Measurements from ENCODE around the gene VPS25.
A peak's percentile ranks its signal among the peaks of the same experiment; 100 is the strongest.
"Not testable (repeated sequence)": the region's sequence is repeated elsewhere in the genome, so short reads cannot be mapped to it uniquely, and the experiment has no call there.

VPS25 gene

GRCh38 chr17:42773290-42774035 is at the start of gene VPS25:
Gene VPS25, plus strand, starts transcription at chr17:42773449. Its CDS starts 27 bp downstream, at chr17:42773476.
- DNase-seq (ENCODE audit: low spot score): peak; percentile 83

- DNase-seq (ENCODE audit: low spot score): no peak
Observed at GRCh38 chr17:42723636-42724035, 49.6 kb upstream of the VPS25 start.

- no peak for DNase-seq (ENCODE audit: low spot score)
Observed at GRCh38 chr17:42725143-42725542, 48.1 kb upstream of the VPS25 start.

DNA sequence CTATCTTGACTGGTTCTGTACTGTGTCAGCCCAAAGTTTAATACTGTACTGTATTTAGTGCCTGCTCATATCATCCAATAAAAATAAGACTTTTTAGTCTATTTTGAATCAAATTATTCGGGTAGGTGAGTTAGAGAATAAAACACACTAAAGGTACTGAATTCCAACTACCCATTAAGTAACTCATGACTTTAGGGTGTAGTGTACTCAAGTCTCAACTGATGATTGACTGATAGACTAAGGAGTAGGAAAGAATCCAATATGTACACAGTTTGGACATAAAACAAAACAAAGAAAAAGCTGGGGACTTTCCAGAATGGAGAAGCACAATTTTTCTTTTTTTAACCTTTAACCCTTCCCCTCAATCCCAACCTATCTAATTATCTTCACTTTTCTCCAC is 32.5 kb upstream of the VPS25 start:
- DNase-seq (ENCODE audit: low spot score): no peak

DNA sequence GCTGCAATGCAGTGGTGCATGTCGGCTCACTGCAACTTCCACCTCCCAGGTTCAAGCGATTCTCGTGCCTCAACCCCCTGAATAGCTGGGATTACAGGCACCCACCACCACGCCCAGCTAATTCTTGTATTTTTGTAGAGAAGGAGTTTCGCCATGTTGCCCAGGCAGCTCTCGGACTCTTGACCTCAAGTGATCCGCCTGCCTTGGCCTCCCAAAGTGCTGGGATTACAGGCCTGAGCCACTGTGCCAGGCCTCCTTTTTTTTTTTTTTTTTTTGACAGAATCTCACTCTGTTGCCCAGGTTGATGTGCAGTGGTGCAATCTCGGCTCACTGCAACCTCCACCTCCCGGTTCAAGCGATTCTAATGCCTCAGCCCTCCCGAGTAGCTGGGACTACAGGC is 30.3 kb upstream of the VPS25 start:
- DNase-seq (ENCODE audit: low spot score): not testable (repeated sequence)

DNA sequence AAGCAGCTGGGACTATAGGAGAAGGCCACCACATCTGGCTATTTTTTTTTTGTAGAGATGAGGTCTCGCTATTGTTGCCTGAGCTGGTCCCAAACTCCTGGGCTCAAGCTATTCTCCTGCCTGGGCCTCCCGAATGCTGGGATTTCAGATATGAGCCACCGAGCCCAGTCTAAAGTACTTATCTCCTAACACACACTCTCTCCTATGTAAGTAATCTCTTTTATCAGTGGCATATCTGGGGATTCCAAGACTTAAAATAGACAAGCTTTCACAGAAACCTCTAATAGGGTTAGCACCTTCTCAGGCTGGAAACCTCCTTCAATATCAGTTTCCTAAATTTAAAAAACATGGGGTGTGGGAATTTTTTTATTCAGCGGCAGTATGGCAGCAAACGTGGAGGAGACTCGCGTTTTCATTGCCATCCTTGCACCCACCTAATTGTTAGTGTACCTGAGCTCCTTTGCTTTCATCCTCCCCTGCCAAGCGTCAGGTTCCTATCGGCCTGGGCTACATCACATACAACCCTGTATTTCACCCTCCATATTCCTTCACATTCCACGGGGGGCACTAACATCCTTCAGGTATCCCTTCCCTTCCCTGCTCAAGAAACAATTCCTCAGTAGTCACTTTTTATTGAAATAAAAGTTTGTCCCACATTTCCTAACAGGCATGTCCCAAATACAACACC is 29.5 kb upstream of the VPS25 start:
- no peak for DNase-seq (ENCODE audit: low spot score)

GRCh38 chr17:42744283-42744805 is 28.9 kb upstream of the VPS25 start:
- no peak for DNase-seq (ENCODE audit: low spot score)

DNA sequence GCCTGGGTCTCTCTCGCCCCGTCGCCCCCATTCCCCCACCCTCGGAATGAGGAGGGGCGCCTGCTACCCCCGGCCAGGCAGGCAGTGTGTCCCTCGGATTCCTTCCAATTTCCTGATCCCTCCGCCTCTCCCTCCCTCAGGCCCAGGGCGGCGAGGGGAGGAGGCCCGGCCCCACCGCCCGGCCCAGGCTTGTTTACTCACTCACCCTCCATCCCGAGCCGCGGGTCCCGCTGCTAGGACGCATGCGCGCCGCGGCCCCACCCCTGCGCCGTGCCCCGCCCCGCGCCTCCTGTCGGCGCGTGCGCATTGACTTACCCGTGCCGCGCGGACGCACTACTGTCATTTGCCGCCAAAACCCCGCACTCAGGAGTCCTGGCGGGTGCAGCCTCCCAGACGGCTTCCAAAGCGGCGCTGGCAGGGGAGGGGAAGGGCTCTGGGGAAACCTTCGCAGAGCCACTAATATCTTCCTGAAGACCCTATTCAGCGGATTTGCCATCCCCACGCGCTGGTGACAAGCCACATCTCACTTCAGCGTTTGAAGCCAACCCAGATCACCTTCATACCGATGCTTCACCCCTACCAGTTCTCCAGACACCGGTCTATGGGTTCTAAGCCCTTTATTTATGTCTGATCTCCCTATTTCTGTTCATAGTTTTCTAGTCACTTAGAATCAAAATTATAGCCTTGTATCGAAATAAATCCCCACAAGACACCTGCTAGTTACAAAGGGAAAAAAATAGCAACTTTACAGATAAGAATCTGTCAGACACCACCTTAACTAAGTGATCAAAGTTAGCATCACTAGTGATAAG is 28.2 kb upstream of the VPS25 start, which contains the start of gene EZH1:
TSS of gene EZH1 (minus strand) at position 235 of the 812 bp plus-strand sequence. CDS start 16,099 bp downstream, outside the sequence.
- DNase-seq (ENCODE audit: low spot score): peak; percentile 100

- no peak for DNase-seq (ENCODE audit: low spot score)
Observed at GRCh38 chr17:42748202-42748907, 24.9 kb upstream of the VPS25 start.

DNA sequence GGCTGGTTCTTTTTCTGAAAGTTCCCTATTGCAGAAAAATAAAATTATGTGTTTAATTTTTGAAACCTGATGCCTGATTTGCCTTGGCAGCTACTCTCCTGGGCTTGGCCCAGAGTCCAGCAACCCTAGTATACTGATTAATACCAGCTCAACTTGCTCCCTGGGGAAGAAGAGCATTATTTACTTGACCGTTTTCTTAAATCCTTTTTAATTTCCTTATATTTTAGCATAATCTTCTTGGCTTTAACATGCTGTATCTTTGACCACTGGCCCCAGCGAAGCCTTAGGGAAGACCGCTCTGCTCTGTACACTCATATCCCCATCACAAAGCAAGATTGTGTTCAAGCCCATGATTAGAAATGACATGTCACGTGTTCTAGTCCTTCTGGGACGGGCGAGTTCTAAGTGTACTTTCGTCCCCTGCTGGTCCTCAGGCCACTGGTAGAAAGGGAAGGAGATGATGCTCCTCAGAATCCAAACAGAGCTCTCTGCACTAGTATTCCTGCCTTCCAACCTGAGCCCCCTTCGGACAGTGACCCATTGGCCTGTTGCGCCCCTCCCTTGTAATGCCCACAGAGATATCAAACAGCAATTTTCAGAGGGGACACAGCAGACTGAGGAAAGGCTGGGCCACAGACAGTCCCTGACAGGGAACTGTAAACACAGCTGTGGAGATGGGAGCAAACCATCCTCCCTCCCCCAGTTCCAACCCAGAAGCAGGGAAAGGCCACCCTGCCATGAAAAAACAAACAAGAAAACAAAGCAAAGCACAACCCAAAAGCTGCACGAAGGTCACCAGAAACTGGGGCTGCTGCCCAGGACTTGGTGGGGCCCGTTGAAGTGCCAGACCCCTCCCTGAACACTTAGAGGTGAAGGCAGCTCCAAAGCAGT is 24.1 kb upstream of the VPS25 start:
- DNase-seq (ENCODE audit: low spot score): no peak

DNA sequence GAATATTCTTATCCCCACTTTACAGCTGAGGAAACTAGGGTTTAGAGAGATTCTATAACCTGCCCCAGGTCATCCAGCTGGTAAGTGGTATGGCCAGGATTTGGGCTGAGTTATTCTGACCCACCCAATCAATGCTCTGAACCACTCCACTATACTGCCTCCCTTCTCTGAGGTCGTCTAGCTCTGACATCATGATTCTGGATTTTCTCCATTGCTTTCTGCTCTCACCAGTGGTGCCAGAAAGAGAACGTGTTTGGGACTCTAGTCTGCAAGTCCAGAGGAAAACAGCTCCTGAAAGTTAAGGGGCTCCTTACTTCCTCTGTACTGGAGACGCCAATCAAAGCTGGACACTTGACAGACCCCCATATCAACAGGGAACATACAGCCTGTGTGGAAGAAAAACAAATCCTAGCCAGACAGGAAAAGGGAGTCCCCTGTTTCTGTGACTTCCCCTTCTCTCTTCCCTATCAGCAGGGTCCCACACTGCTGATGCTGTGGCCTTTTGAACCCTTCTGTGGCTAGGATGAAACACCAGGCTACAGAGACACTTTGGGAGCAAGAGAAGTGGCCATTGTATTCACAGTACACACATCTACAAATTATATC is 22.4 kb upstream of the VPS25 start:
- no peak for DNase-seq (ENCODE audit: low spot score)

- no peak for DNase-seq (ENCODE audit: low spot score)
Observed at GRCh38 chr17:42751628-42752027, 21.6 kb upstream of the VPS25 start.

DNA sequence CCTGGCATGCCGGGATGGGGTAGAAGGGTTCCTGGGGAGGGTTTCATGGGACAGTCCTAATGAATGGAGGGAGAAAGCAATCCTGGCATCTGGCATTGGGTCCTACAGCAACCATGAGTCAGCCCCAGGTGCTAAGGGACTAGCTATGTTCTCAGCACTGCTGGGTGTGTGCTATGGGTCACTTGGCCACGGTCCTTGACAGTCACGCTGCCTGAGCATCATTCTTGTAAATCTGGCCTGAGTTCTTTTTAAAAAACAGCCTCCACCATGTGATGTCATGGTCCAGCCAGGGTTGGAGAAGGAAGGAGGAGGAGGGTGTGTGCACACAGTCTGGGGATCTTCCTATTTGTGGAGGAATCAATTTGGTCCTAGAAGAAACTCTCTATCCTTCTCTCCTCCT is 18.5 kb upstream of the VPS25 start:
- DNase-seq (ENCODE audit: low spot score): no peak

- no peak for DNase-seq (ENCODE audit: low spot score)
Observed at GRCh38 chr17:42759982-42760651, 13.1 kb upstream of the VPS25 start.

GRCh38 chr17:42760652-42761581 is 12.3 kb upstream of the VPS25 start, which contains the start of gene RAMP2:
Gene RAMP2, plus strand, starts transcription at chr17:42761227. Its CDS starts 35 bp downstream, at chr17:42761262.
- peak; percentile 72 for DNase-seq (ENCODE audit: low spot score)

GRCh38 chr17:42761638-42762037 is 11.6 kb upstream of the VPS25 start:
- no peak for DNase-seq (ENCODE audit: low spot score)

GRCh38 chr17:42766124-42766523 is 7.1 kb upstream of the VPS25 start:
- no peak for DNase-seq (ENCODE audit: low spot score)

- no peak for DNase-seq (ENCODE audit: low spot score)
Observed at GRCh38 chr17:42767512-42767911, 5.7 kb upstream of the VPS25 start.
